Lung (tissue), 12 donors: ENCODE data around the gene ACP5. TPM values are rescaled to one million over a fixed set of nuclear protein-coding genes. Genes with fewer than 3 reads are reported as not detected.
A peak's percentile ranks its signal among the peaks of the same experiment; 100 is the strongest.
"Not testable (repeated sequence)": the region's sequence is repeated elsewhere in the genome, so short reads cannot be mapped to it uniquely, and the experiment has no call there.

Experiments used
- ATAC-seq: fragments of 200-7000 bp; cut with Tn5 transposase; one replicate; pipeline ENCODE4 v1.9.1; 2020; ENCODE audit warnings: moderate number of reproducible peaks; ENCODE audit not compliant: insufficient read depth, low FRiP score
- DNase-seq, 3 donors: peaks; one replicate each; pipeline ENCODE4 v3.0.0-alpha.2; 2013 to 2017
- H3K27ac ChIP-seq, 2 donors: one replicate each; pipeline ENCODE4 v1.5.1; 2013; ENCODE audit warnings: mild to moderate bottlenecking in 2 of 2, moderate library complexity in 2 of 2, control low read depth in 1 of 2, inconsistent platforms in 1 of 2, low read depth in 1 of 2, low read length in 1 of 2
- H3K27me3 ChIP-seq, 3 donors: one replicate each; pipeline ENCODE4 v1.5.1; 2013; ENCODE audit warnings: low read length in 2 of 3; ENCODE audit not compliant: control insufficient read depth in 3 of 3, insufficient read depth in 3 of 3
- H3K36me3 ChIP-seq, 4 donors: one replicate each; pipeline ENCODE4 v1.5.1; 2013; ENCODE audit warnings: low read length in 4 of 4, mild to moderate bottlenecking in 1 of 4, moderate library complexity in 1 of 4; ENCODE audit not compliant: control insufficient read depth in 4 of 4, insufficient read depth in 4 of 4
- H3K4me1 ChIP-seq, 5 donors: one replicate each; pipeline ENCODE4 v1.5.1; 2013; ENCODE audit warnings: low read length in 5 of 5, mild to moderate bottlenecking in 2 of 5, moderate library complexity in 1 of 5; ENCODE audit not compliant: control insufficient read depth in 5 of 5, insufficient read depth in 5 of 5
- H3K4me3 ChIP-seq: one replicate; pipeline ENCODE4 v1.5.1; 2013; ENCODE audit warnings: mild to moderate bottlenecking, control low read depth, moderate library complexity
- H3K9ac ChIP-seq, 2 donors: one replicate each; pipeline ENCODE4 v1.5.1; 2013; ENCODE audit warnings: low read length in 2 of 2, control low read depth in 1 of 2; ENCODE audit not compliant: insufficient read depth in 1 of 2
- H3K9me3 ChIP-seq, 4 donors: one replicate each; pipeline ENCODE4 v1.5.1; 2013; ENCODE audit warnings: low read length in 3 of 4, mild to moderate bottlenecking in 1 of 4, moderate library complexity in 1 of 4; ENCODE audit not compliant: control insufficient read depth in 4 of 4, insufficient read depth in 3 of 4
- WGBS, 2 donors: extraction: QIAGEN DNeasy Blood & Tissue Kit; methylation state at CpG; one replicate each; pipeline ENCODE4 v1.1.7; 2013; 5-methylcytosine and 5-hydroxymethylcytosine counted together
- polyA plus RNA-seq, 2 donors: library from polyadenylated mRNA; stranded (reverse); fragments of 200-250 nt; gene quantifications; one replicate each; pipeline ENCODE4 v1.2.1, GENCODE V29; 2013
- total RNA-seq, 2 donors: library from RNA; depleted of rRNA in 1 of 2; stranded (reverse); fragments of >200 nt in 1 of 2; gene quantifications; one replicate each; pipeline ENCODE4 v1.2.1, GENCODE V29; 2014 to 2021
- TF ChIP-seq, protein P1 (sequence below): IDR thresholded peaks from 2 replicates; pipeline ENCODE4 v1.5.1; 2012; ENCODE audit warnings: mild to moderate bottlenecking; ENCODE audit errors: control extremely low read depth, extremely low read depth
- donor health status: control.
- donor health status: control.
- donor health status: Bipolar disorder and iron deficiency.
- donor health status: healthy.
- donor health status: DM: yes; HTN: yes; CAD: no.

Gene ACP5
- total and polyA plus RNA-seq, 4 donors = 22.5 to 301 (median 140) TPM

GRCh38 chr19:11578258-11579142 lies 1.1 kb upstream of the ACP5 start:
- no peaks in the 10 kb centered on the region for H3K9me3 ChIP-seq
- H3K27ac ChIP-seq = peak overlapping the region in 1 of 2 donors; percentile 70
- TF ChIP-seq, protein P1, sequence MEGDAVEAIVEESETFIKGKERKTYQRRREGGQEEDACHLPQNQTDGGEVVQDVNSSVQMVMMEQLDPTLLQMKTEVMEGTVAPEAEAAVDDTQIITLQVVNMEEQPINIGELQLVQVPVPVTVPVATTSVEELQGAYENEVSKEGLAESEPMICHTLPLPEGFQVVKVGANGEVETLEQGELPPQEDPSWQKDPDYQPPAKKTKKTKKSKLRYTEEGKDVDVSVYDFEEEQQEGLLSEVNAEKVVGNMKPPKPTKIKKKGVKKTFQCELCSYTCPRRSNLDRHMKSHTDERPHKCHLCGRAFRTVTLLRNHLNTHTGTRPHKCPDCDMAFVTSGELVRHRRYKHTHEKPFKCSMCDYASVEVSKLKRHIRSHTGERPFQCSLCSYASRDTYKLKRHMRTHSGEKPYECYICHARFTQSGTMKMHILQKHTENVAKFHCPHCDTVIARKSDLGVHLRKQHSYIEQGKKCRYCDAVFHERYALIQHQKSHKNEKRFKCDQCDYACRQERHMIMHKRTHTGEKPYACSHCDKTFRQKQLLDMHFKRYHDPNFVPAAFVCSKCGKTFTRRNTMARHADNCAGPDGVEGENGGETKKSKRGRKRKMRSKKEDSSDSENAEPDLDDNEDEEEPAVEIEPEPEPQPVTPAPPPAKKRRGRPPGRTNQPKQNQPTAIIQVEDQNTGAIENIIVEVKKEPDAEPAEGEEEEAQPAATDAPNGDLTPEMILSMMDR = no peak
- H3K36me3 ChIP-seq = no peaks in the 10 kb centered on the region
- H3K9ac ChIP-seq = peak overlapping the region in 1 of 2 donors; percentile 11
- peaks cover 0 to 14% (median 11%) of the 10 kb centered on the region in 5 donors for H3K4me1 ChIP-seq
- peak; percentile 47 for ATAC-seq
- H3K27me3 ChIP-seq = peaks cover 0 to 6% (median 0%) of the 10 kb centered on the region in 3 donors
- WGBS, 2 donors = 4 to 11% methylated on average over 55 to 62 of the region's 62 CpGs
- peak overlapping the region; percentile 30 for H3K4me3 ChIP-seq
- peak in 1 of 3 donors; percentile 43 for DNase-seq

GRCh38 chr19:11576227-11576626 lies 1.2 kb downstream of the ACP5 start:
- H3K27me3 ChIP-seq = peaks cover 0 to 6% (median 0%) of the 10 kb centered on the region in 3 donors
- DNase-seq (peak in 2 of 3 donors; percentile 33 to 35), ATAC-seq (no peak)
- no peaks in the 10 kb centered on the region for H3K9me3 ChIP-seq
- no peak overlapping the region for H3K4me3 ChIP-seq
- TF ChIP-seq, protein P1 = no peak
- peak overlapping the region in 1 of 2 donors; percentile 23 for H3K27ac ChIP-seq
- H3K9ac ChIP-seq = no peak overlapping the region
- H3K4me1 ChIP-seq = peaks cover 0 to 12% (median 11%) of the 10 kb centered on the region in 5 donors
- no peaks in the 10 kb centered on the region for H3K36me3 ChIP-seq
- 72 to 77% methylated on average over 15 of the region's 15 CpGs for WGBS, 2 donors

DNA sequence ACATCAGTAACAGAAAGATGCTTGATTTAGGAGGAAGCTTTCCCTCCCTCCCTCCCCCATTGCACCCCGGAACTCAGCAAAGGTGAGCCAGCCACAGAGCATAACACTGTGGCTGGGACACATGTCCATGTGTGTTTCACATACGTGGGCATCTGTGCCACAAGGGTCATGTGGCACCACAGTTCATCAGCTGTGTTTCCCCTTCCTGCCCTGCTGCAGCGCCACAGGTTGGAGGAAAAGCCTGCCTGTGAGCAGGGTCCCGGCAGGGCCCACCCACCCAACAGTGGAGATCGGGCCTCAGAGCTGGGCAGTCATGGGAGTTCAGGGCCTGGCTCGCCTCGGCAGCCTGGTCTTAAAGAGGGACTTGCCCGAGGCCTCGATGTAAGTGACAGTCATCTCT lies 2.8 kb downstream of the ACP5 start:
- no peak for ATAC-seq
- no peaks in the 10 kb centered on the region for H3K9me3 ChIP-seq
- peaks cover 0 to 11% (median 7%) of the 10 kb centered on the region in 5 donors for H3K4me1 ChIP-seq
- H3K27me3 ChIP-seq = peaks cover 0 to 4% (median 0%) of the 10 kb centered on the region in 3 donors
- no peak overlapping the region for H3K4me3 ChIP-seq
- TF ChIP-seq, protein P1 = no peak
- DNase-seq = no peak
- H3K27ac ChIP-seq = no peak overlapping the region
- no peak overlapping the region for H3K9ac ChIP-seq
- WGBS, 2 donors = 77 to 79% methylated on average over 9 of the region's 9 CpGs
- H3K36me3 ChIP-seq = no peaks in the 10 kb centered on the region

GRCh38 chr19:11573763-11574162 lies 3.7 kb downstream of the ACP5 start:
- H3K27me3 ChIP-seq, DNase-seq, H3K27ac ChIP-seq, ATAC-seq, H3K9me3 ChIP-seq, H3K36me3 ChIP-seq, H3K4me3 ChIP-seq, H3K9ac ChIP-seq: not testable (repeated sequence)
- peaks cover 0 to 11% (median 7%) of the 10 kb centered on the region in 5 donors for H3K4me1 ChIP-seq
- WGBS, 2 donors = 86 to 94% methylated on average over 4 of the region's 4 CpGs

DNA sequence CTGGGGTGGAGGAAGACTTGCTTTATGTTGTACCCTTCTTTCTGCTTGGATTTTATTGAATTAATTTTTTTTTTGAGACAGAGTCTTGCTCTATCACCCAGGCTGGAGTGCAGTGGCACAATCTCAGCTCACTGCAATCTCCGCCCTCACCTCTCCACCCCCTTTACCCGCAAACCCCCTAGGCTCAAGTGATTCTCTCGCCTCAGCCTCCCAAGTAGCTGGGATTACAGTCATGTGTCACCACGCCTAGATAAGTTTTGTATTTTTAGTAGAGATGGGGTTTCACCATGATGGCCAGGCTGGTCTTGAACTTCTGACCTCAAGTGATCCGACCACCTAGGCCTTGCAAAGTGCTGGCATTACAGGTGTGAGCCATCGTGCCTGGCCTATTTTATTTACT lies 4.1 kb downstream of the ACP5 start:
- H3K27me3 ChIP-seq, DNase-seq, H3K4me1 ChIP-seq, H3K9ac ChIP-seq, H3K27ac ChIP-seq, ATAC-seq, H3K36me3 ChIP-seq, H3K9me3 ChIP-seq, H3K4me3 ChIP-seq: not testable (repeated sequence)
- WGBS, 2 donors = 77 to 83% methylated on average over 6 of the region's 6 CpGs
